GM12878 (cell line): Measurements from ENCODE around the gene MITF.

ENCODE experiments used
- CHD2 ChIP-seq: IDR thresholded peaks from 2 replicates; pipeline ENCODE4 v1.6.1; 2011; ENCODE audit warnings: low read depth, low read length, improper control_type of control experiment, borderline replicate concordance
- EP300 ChIP-seq, 2 experiments: fragments of 150-350 bp in 1 of 2; IDR thresholded peaks; 2 replicates each; pipeline ENCODE4 v1.6.1; 2011 to 2012; ENCODE audit warnings: low read depth in 2 of 2, low read length in 2 of 2, borderline replicate concordance in 1 of 2, improper control_type of control experiment in 1 of 2, inconsistent platforms in 1 of 2; ENCODE audit not compliant: control insufficient read depth in 1 of 2
- HDAC2 ChIP-seq: fragments of 200-600 bp; sonication (generic); IDR thresholded peaks from 2 replicates; pipeline ENCODE4 v1.6.1; 2017
- KDM1A ChIP-seq: fragments of 200-600 bp; sonication (generic); IDR thresholded peaks from 2 replicates; pipeline ENCODE4 v1.6.1; 2016; ENCODE audit warnings: borderline replicate concordance
- POLR2AphosphoS2 ChIP-seq: IDR thresholded peaks from 2 replicates; pipeline ENCODE4 v1.6.1; 2011; ENCODE audit warnings: low read depth, mild to moderate bottlenecking, low read length, improper control_type of control experiment, moderate library complexity
- RFX5 ChIP-seq: IDR thresholded peaks from 2 replicates; pipeline ENCODE4 v1.6.1; 2011; ENCODE audit warnings: low read depth, low read length, improper control_type of control experiment
- SIN3A ChIP-seq: IDR thresholded peaks from 2 replicates; pipeline ENCODE4 v1.6.1; 2012; ENCODE audit warnings: low read depth, low read length, improper control_type of control experiment
- SMAD1 ChIP-seq: fragments of 450-650 bp; IDR thresholded peaks from 2 replicates; pipeline ENCODE4 v1.6.1; 2018; ENCODE audit warnings: mild to moderate bottlenecking, low read depth; ENCODE audit not compliant: partially characterized antibody
- TCF12 ChIP-seq: IDR thresholded peaks from 2 replicates; pipeline ENCODE4 v1.6.1; 2011; ENCODE audit warnings: low read depth, mild to moderate bottlenecking, low read length
- ZBTB33 ChIP-seq: fragments of 450-650 bp; IDR thresholded peaks from 2 replicates; pipeline ENCODE4 v1.6.1; 2017; ENCODE audit warnings: mild to moderate bottlenecking
- ZZZ3 ChIP-seq: IDR thresholded peaks from 2 replicates; pipeline ENCODE4 v1.6.1; 2011; ENCODE audit warnings: low read depth; ENCODE audit not compliant: control insufficient read depth, insufficient read length
- TF ChIP-seq, protein P1 (sequence below), 3 experiments: IDR thresholded peaks in 2 of 3; conservative IDR thresholded peaks in 1 of 3; 2 replicates each; pipeline ENCODE4 v1.5.1; 2011; ENCODE audit warnings: low read depth in 3 of 3, low read length in 3 of 3, mild to moderate bottlenecking in 3 of 3, control low read depth in 2 of 3, moderate library complexity in 2 of 3, inconsistent platforms in 1 of 3, mixed read lengths in 1 of 3; ENCODE audit not compliant: control insufficient read depth in 2 of 3, insufficient read depth in 1 of 3; ENCODE audit errors: extremely low read depth in 1 of 3

GRCh38 chr3:69823743-69824142 is 84.5 kb downstream of the MITF start:
- TF ChIP-seq ZBTB33, result no peak
- no peak for TF ChIP-seq RFX5
- no peak for TF ChIP-seq TCF12
- no peak for TF ChIP-seq HDAC2
- TF ChIP-seq, protein P1, sequence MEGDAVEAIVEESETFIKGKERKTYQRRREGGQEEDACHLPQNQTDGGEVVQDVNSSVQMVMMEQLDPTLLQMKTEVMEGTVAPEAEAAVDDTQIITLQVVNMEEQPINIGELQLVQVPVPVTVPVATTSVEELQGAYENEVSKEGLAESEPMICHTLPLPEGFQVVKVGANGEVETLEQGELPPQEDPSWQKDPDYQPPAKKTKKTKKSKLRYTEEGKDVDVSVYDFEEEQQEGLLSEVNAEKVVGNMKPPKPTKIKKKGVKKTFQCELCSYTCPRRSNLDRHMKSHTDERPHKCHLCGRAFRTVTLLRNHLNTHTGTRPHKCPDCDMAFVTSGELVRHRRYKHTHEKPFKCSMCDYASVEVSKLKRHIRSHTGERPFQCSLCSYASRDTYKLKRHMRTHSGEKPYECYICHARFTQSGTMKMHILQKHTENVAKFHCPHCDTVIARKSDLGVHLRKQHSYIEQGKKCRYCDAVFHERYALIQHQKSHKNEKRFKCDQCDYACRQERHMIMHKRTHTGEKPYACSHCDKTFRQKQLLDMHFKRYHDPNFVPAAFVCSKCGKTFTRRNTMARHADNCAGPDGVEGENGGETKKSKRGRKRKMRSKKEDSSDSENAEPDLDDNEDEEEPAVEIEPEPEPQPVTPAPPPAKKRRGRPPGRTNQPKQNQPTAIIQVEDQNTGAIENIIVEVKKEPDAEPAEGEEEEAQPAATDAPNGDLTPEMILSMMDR (IDR thresholded peaks at IDR 0.05 in 2 of 3, conservative IDR thresholded peaks at IDR 0.05 in 1 of 3; ENCODE audit: control insufficient read depth in 2 of 3, extremely low read depth in 1 of 3, insufficient read depth in 1 of 3, low read depth in 3 of 3, low read length in 3 of 3), result no peak
- no peak for TF ChIP-seq SMAD1
- no peak for TF ChIP-seq ZZZ3
- no peak for TF ChIP-seq KDM1A
- TF ChIP-seq EP300 (IDR thresholded peaks at IDR 0.05; ENCODE audit: borderline replicate concordance in 1 of 2, control insufficient read depth in 1 of 2, low read depth in 2 of 2, low read length in 2 of 2), result no peak
- TF ChIP-seq POLR2AphosphoS2, result no peak
- no peak for TF ChIP-seq SIN3A
- TF ChIP-seq CHD2, result no peak
